NCI-H146 (cell line): ENCODE measurements around the gene SP100.
"Not testable (repeated sequence)": the region's sequence is repeated elsewhere in the genome, so short reads cannot be mapped to it uniquely, and the experiment has no call there.

Experiments
- DNase-seq: peaks from one replicate; lab custom pipeline; 2025; lab: John Stamatoyannopoulos, UW

Gene SP100

DNA sequence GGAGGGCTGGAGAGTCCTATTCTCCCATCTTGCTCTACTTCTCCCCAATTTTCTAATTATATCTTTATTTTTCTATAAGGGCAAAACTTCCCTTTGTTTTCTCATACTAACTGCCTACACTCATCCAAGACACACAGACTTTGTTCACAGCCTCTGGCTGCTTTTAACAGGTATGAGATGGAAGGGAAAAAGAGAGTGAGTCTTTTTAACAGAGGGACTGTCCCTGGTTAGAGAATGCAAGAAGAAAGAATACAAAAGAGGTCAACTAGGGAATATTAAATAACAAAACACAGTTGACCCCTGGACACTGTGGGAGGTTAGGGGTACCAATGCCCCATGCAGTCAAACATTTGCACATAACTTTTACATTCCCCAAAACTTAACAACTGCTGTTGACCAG lies 41.8 kb downstream of the SP100 start:
- no peak for DNase-seq

DNA sequence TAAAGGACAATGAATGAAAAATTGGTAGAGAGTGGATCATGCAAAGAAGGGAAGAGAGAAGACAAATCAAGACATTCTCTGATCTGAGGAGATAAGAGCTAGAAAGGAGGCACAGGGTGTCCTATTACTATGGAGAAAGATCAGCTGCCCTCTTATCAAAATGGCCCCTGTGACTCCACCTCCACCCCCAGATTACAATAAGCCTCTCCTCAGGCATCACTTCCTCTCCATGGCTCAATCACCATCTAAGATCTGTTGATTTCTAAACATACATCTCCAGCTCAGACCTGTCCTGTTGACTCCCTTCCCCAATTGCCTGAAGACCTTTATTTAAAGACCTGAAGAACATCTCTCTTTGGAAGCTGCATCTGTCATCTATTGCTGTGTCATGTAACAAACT lies 43.2 kb downstream of the SP100 start:
- no peak for DNase-seq

DNA sequence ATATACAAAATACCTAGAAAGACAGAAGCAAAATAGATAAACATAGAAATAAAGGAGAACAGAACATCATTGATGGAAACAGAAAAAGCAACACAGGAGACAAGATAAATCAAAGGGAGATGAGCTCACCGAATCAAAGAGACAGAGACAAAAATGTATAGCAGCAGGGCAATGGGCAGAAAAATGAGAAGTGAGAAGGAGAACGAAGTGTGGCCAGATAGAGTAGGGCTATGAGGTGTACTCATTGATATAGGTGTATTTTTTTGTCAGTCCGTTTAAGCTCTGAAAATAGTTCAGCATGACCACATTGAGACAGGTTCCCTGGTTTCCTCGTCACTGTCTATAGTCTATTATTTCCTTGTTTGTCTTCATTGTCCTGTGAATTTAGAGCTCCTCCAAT lies 55.1 kb downstream of the SP100 start:
- no peak for DNase-seq

DNA sequence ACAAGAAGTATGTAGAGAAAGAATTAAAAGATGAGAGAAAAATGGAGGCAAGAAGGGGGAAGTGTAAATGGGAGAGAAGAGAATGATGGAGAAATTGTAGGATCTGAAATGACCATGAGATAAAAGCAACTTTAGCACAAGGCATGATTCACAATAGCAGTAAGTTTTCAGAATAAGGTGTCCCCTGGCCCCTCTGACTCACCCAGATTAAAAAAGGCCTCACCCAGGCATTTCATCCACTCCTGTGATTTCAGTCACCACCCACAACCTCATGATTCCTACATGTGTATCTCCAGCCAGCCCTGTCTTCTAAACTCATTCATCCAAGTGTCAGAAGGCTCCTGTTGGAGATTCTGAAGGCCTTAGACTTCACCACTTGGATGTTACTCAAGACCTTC lies 56.6 kb downstream of the SP100 start:
- DNase-seq: no peak

DNA sequence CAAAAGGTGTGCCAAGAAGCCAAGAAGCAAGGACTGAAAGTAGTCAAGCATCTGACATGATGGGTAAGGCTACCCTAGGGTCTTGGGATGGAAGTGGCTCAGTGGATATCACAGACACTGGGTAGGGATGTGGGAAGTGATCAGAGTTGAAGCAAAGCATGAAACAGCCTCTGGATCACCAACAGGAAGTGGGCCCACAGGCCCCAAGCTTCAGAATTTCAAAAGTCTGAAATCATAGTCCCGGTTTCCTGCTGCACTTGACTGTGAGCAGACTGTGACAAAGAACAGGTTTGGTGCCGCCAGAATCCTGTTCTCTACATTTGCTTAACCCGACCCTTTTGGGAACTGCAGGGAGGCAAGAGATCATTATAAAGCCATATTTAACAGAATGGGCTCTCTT lies 57.4 kb downstream of the SP100 start:
- no peak for DNase-seq

DNA sequence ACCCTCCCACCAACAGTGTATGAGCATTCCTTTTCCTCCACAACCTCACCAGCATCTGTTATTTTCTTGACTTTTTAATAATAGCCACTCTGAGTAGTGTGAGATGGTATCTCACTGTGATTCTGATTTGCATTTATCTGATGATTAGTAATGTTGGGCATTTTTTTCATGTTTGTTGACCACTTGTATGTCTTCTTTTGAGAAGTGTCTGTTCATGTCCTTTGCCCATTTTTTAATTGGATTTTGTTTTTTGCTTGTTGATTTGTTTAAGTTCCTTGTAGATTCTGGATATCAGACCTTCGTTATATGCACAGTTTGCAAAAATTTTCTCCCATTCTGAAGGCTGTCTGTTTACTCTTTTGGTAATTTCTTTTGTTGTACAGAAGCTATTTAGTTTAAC lies 59.1 kb downstream of the SP100 start:
- no peak for DNase-seq

DNA sequence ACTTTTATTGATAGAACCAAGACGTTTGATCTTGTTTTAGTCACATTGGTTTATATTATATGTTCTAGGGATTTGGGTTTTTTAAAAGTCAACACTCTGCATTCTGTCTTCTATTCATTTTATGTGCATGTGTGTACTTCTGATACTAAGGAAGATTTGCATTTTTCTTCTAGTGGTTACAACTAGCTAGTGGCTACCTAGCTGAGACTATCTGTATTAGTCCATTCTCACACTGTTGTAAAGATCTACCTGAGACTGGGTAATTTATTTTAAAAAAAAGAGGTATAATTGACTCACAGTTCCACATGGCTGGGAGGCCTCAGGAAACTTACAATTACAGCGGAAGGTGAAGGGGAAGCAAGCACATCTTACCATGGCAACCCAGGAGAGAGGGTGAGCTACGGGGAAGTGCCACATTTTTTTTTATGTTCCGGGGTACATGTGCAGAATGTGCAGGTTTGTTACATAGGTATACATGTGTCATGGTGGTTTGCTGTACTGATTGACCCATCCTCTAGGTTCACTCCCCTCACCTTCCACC lies 69.9 kb downstream of the SP100 start:
- no peak for DNase-seq

DNA sequence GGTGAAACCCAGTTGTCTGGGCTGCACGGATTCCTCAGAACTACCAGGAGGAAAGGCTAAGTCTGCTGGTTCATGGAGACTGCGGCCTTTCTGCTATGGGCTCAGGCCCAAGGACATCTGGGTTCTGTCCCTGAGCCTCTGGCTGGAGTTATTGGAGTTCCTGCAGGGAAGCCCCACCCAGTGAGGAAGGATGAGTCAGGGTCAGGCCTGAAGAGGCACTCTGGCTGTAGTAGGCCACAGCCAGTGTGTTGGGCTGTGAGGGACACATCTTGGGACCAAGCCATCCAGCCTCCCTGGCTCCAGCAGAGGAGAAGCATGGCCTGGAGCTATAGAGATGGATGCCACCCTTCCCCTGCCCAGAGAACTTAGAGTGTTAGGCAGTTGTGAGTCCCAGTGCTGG lies 75.2 kb downstream of the SP100 start:
- not testable (repeated sequence) for DNase-seq

DNA sequence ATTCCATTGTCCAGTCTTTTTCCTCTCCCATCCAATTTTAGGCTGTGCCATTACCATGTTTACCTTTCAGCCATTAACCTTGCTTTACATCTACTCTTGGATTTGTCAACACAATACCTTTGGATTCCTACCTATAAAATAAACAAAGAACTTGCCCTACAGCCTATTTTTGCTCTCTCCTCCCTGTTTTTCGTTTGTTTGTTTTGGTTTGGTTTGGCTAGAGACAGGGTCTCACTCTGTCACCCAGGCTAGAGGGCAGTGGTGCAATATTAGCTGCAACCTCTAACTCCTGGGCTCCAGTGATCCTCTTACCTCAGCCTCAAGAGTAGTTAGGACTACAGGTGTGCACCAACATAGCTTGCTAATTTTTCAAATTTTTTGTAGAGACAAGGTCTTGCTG lies 76.1 kb downstream of the SP100 start:
- DNase-seq: no peak

DNA sequence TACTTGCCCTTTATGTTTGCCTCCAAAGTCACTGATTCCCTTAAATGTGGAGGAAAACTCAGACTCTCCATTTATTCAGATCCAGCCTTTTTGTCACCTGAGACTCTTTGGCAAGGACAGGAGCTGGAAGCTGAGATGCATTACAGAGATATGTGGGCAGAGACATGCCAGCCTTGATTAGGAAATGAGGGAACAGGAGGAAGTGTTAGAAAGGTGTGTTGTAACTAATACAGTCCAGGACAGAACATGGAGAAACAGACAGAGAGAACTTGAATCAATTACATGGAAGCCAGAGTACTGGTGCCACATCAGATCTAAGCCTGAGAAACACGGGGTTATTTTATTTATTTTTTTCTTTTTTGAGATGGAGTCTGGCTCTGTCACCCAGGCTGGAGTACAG lies 79.0 kb downstream of the SP100 start:
- DNase-seq: no peak

DNA sequence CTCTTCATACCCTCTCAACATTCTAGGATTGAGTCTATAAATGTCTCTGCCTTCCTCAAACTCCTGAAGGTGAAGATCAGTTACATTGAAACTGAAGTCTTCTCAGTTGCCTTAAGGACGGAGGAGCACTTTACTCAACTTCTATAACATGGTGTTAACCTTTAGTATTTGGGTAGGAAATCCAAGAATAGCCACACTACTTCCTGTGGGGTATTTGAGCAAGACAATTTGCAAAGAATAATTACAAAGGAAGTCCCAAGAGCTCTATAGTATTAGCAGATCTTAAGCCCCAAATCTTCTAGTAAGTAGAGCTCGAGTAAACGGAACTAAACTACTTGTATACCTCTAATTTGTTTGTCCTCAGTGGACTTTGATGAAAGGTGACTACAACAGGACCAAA lies 80.9 kb downstream of the SP100 start:
- no peak for DNase-seq

DNA sequence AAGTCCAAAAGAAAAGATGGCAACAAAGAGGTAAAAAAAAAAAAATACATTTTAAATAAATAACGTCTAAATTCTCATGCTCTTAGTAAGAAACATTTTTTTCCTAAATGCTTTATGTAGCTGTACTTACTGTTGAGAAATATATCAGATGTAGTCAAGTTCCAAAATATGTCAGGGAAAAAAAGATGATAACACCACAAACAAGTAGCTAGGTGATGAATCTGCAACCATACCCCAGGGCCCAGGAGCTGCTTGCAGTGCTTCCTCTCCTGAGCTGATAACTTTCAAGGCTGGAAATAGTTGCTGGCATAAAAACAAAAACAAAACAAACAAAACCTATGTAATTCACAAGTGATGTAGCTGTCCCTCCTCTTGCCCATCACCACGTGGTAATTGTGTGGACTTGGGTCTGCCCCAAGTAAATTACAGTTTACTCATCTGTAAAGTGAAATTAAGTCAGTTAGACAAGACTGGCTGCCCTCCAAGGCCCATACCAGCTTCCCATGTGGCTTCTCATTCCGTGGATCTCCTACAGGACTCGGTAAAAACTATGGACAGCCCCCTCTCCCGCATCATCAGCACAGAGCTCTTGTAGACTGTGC lies 82.6 kb downstream of the SP100 start:
- no peak for DNase-seq

DNA sequence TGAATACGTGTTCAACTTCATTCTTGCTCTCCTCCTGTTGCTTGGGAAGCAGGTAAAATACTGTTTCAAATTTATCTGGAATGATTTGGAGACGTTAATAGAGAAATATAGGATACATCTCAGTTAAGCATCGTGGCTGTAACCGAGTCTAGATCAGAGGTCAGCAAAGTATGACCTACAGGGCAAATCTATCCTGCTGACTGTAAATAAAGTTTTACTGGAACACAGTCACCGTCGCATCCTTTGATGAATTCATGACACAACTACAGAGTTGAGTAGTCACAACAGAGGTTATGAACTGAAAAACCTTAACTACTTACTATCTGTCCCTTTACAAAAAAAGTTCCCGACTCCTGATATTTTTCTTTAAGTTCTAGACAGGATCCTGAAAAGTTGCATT lies 86.6 kb downstream of the SP100 start:
- no peak for DNase-seq

DNA sequence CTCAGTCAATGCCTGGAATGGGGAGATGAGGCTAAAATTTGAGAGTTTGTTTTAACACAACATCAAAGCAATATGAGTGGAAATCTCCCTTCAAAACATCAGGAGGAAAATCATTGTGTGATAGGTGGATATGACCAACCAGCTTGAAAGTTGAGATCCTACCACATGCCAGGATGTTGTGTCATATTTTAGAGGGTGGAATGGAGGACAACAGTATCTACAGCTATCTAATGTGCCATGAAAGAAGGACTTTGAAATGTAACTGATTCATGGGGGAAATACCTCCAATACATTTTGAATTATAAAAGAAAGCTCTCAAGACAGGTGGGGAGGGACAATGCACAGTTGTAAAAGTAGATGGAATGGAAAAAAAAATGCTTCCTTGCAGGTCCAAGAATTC lies 87.8 kb downstream of the SP100 start:
- DNase-seq: no peak

DNA sequence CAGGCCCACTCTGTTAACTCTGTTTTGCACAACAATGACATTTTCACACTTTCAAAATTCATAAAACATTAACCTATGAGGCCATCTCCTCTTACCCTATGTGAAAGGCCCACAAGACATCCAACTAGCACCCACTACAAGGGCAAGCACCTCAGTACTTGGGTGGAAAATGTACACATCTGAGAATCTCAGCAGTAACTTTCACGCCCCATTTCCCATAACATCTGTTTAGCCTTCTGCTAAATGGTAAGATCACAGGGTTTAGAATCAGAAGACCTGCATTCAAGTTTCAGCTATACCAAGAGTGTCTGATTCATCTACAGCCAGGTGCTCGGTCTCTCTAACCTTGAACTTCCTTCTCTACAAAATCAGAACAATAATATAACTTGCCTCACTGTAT lies 89.2 kb downstream of the SP100 start:
- DNase-seq: no peak

DNA sequence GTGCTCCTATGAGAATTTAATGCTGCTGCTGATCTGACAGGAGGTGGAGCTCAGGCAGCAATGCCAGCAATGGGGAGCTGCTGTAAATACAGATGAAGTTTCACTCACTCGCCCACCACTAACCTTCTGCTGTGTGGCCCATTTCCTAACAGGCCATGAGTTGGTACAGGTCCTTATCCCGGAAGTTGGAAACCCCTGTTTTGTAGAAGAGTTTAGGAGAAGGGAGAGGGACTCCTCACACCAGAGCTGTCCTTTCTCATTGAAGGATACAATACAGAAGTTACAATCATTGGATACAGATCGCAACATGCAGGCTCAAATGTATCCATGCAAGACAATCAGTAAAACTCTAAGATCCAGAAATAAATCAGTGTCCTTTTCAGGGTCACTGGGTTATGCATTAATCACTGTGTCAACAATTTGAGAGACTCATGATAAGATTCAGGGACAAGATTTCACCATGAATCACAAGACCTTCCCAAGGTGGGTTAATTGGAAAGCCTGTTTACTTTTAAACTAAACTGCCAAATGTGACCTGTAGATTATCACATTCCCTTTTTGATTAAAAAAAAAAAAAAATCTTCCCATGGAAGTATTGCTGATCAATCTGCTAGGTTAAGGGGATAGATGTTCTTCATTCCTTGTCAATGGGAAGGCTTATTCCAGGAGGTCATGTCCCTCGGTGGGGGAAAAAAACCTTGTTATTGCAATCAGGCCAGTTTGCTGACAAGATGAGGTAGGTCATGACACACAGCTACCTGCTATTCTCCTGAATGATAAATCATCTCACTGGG lies 97.2 kb downstream of the SP100 start:
- DNase-seq: no peak

DNA sequence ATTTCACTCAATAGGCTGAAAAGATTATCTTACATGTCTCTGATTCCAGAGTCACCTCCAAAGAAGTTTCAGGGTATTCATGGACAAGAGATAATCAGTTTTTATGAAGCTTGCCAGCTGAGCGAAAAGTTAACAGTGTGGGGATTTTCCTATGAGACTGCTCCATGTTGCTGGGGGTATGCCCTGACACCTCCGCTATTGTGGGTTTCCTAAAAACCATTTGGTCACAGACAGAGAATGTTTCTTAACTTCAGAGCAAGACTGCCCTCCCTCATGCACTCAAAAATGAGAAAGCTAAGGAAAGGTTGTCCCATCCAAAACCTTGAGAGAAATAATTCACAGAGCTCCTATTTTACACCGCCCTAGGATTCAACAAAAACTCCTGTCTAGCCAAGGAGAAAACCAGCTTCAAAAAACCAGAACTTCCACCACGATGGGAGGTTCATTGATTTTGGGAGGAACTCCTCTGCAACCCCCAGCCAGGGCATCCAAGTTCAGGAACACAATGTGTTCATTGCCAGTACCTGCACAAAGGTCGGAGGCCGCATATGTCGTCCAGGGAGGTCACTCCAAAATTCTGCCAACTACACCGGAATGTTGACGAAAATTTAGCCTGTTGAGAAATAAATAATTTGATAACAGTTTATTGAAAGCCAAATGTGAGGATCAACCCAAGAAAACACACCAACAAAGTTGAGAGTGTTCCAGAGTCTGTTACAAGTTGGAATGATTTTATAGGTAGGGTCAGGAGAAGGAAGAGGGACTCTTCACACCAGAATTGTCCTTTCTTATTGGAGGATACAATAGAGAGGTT lies 104.3 kb downstream of the SP100 start:
- DNase-seq: no peak

DNA sequence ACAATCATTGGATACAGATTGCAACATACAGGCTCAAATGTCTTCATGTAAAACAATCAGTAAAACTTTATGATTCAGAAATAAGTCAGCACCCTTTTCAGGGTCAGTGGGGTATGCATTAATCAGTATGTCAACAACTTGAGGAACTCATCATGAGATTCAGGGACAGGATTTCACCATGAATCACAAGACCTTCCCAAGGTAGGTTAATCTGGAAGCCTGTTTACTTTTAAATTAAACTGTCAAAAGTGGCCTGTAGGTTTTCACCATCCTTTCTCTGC lies 104.8 kb downstream of the SP100 start:
- DNase-seq: no peak

DNA sequence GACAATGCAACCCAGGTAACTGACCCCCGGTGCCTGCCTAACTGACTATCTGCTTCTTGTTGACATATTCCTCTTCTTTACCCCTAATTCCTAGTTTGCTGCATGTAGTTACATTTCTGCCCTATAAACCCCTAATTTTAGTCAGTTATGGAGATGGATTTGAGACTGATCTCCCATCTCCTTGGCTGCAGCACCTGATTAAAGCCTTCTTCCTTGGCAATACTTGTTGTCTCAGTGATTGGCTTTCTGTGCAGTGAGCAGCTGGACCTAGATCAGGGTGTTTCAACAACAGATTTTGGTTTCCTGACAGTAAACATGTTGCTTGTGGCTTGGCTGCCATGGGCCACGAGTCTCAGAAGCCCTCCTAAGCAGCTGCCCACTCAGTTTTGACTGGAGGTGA lies 105.4 kb downstream of the SP100 start:
- DNase-seq: no peak

DNA sequence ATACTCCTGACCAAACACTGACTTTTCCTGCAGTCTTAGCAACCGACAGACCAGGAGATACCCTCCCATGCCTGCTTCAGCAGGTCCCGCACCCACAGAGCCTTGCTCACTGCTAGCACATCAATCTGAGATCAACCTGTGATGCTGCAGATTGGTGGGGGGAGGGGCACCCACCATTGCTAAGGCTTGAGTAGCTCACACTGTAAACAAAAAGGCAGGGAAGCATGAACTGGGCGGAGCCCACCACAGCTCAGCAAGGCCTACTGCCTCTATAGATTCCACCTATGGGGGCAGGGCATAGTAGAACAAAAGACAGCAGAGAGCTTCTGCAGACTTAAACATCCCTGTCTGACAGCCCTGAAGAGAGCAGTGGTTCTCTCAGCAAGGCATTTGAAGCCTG lies 109.7 kb downstream of the SP100 start:
- no peak for DNase-seq

DNA sequence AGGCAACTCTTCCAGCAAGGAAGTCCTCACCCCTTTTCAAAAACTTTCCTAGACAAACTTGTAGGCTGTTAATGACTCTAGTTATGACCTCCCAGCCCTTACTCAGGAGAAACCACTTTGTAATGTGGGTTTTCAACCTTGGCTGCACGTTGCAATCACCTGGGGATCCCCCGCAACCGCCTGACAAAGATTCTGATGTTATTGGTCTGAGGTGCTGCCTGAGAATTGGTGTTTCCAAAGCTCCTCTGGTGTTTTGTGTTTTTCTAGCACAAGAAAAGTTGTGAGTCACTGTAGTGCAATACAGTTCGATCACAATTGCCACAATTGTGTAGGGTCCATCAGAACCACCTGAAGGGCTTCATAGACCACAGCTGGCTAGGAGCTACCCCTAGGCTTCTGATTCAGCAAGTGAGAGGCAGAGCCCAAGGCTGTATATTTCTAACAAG lies 121.6 kb downstream of the SP100 start:
- DNase-seq: no peak

DNA sequence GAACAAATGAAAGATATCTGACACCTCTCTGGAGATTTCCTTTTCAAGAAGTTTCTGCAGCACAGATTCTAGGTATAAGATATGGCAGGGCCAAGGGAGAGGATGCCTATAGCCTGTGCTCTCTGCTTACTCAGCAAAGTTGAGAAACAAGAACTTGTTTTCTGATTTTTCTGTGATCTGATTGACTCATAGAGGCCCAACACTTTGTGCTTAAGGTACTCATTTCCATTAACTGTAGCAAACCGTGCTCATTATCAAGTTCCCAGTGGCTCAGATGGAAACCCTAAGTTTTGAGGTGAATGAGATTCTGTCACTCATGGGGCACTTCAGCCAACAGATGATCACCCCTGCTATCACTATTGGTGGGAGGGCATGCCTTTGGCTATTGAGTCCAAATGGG lies 124.3 kb downstream of the SP100 start:
- no peak for DNase-seq

DNA sequence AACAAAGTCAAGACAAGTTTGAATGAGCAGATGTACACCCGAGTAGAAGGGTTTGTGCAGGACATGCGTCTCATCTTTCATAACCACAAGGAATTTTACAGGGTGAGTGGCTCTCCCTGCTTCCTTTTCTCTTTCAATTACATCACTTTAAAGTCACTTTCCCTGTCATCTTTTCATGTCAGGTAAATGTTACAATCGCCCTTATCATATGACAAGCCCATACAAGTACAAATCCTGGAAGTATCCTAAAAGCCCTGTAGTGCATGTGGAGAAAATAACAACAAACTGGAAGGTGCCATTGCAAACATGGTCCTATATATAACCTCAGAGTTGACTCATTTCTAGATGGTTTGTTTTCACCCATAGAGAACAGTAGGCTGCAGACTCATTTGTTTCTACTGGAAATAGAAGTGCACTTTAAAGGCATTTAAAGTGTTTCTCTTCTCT lies 126.0 kb downstream of the SP100 start:
- no peak for DNase-seq
